ENCODE results near the gene LGALS4.

LGALS4 gene

DNA sequence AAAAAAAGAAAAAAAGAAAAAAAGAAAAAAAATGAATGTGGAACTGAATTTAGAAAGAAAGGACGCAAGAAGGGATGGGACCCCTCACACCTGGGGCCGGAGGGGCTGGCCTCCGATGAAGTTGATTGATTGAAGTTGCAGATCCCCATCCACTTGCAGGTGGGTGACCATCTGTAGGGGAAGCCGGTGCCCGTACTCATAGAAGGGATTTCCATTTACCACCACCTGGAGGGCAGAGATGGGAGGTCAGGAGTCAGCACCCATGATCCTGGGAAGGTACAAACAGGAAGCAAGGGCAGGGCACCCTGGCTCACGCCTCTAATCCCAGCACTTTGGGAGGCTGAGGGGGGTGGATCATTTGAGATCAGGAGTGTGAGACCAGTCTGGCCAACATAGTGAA is 6.4 kb downstream of the LGALS4 start (continued):
- TF ChIP-seq, protein P1, sequence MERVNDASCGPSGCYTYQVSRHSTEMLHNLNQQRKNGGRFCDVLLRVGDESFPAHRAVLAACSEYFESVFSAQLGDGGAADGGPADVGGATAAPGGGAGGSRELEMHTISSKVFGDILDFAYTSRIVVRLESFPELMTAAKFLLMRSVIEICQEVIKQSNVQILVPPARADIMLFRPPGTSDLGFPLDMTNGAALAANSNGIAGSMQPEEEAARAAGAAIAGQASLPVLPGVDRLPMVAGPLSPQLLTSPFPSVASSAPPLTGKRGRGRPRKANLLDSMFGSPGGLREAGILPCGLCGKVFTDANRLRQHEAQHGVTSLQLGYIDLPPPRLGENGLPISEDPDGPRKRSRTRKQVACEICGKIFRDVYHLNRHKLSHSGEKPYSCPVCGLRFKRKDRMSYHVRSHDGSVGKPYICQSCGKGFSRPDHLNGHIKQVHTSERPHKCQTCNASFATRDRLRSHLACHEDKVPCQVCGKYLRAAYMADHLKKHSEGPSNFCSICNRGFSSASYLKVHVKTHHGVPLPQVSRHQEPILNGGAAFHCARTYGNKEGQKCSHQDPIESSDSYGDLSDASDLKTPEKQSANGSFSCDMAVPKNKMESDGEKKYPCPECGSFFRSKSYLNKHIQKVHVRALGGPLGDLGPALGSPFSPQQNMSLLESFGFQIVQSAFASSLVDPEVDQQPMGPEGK (CRISPR knock-in tag; IDR thresholded peaks at IDR 0.05; ENCODE audit: borderline replicate concordance), result no peak
- TF ChIP-seq SNAI2 (CRISPR knock-in tag; IDR thresholded peaks at IDR 0.05) (no peak), ISL1 (CRISPR knock-in tag; IDR thresholded peaks at IDR 0.05) (no peak)

DNA sequence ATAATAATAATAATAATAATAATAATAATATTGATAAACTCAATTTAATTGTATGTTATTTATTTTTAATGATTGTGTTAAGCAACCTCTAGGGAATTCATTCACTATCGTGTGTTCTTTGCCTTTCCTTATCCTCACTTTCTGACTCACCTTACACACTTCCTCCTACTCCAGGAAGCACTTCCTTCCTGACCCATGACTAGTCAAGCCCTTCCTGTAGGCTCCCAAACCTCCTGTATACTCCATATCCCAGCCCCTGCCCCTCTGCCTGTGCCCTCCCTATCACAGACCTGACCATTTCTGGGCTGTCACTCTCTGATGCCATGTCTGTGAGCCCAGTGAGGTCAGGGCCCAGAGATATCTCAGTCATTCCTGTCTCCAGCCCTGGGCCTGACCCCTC is 7.6 kb downstream of the LGALS4 start:
- no peak for ATAC-seq
- TF ChIP-seq CSDC2 (CRISPR knock-in tag; IDR thresholded peaks at IDR 0.05), result no peak
- TF ChIP-seq BACH2 (CRISPR knock-in tag; IDR thresholded peaks at IDR 0.05; ENCODE audit: borderline replicate concordance), result no peak
- no peak for TF ChIP-seq ZNF8 (CRISPR knock-in tag; IDR thresholded peaks at IDR 0.05)
- no peak for TF ChIP-seq ZNF70 (CRISPR knock-in tag; IDR thresholded peaks at IDR 0.05)
- TF ChIP-seq GLIS3 (CRISPR knock-in tag; IDR thresholded peaks at IDR 0.05), result no peak
- TF ChIP-seq TCF4 (CRISPR knock-in tag; IDR thresholded peaks at IDR 0.05; ENCODE audit: borderline replicate concordance), result no peak

DNA sequence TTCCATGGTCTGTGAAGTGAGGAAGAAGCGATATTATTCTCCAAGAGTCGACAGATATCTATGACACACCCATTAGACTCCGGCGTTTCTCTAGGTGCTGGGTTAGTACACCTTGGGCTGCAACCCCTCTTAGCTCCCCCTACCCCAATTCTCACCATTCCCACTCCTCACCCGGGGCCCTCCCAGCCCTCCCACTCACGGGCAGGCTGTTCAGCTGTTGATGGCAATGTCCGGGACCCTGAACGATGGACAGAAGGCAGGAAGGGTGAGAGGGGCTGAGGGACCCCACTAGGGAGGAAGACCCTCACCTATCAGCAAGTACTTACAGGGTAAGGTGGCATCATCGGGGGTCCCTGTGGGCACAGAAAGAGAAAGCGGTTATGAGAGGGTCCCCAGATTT is 9.2 kb downstream of the LGALS4 start:
- TF ChIP-seq ZNF565 (CRISPR knock-in tag; conservative IDR thresholded peaks at IDR 0.05; ENCODE audit: low read depth) (no peak), OSR1 (CRISPR knock-in tag; IDR thresholded peaks at IDR 0.05) (no peak), GLIS3 (CRISPR knock-in tag; IDR thresholded peaks at IDR 0.05) (no peak), PPARA (CRISPR knock-in tag; IDR thresholded peaks at IDR 0.05; ENCODE audit: borderline replicate concordance) (no peak), ZFP3 (CRISPR knock-in tag; IDR thresholded peaks at IDR 0.05) (no peak), SNAI2 (CRISPR knock-in tag; IDR thresholded peaks at IDR 0.05) (no peak), ZFP30 (CRISPR knock-in tag; IDR thresholded peaks at IDR 0.05) (no peak), ESRRG (CRISPR knock-in tag; IDR thresholded peaks at IDR 0.05) (no peak), CSDC2 (CRISPR knock-in tag; IDR thresholded peaks at IDR 0.05) (no peak), ZNF8 (CRISPR knock-in tag; IDR thresholded peaks at IDR 0.05) (no peak), BACH2 (CRISPR knock-in tag; IDR thresholded peaks at IDR 0.05; ENCODE audit: borderline replicate concordance) (no peak), ISL1 (CRISPR knock-in tag; IDR thresholded peaks at IDR 0.05) (no peak), RARB (CRISPR knock-in tag; IDR thresholded peaks at IDR 0.05) (no peak), ZNF70 (CRISPR knock-in tag; IDR thresholded peaks at IDR 0.05) (no peak), ZC3H10 (CRISPR knock-in tag; IDR thresholded peaks at IDR 0.05) (no peak), TOX (CRISPR knock-in tag; IDR thresholded peaks at IDR 0.05; ENCODE audit: borderline replicate concordance) (no peak)
- TF ChIP-seq, protein P1 (CRISPR knock-in tag; IDR thresholded peaks at IDR 0.05; ENCODE audit: borderline replicate concordance), result no peak
- TF ChIP-seq, protein P2, sequence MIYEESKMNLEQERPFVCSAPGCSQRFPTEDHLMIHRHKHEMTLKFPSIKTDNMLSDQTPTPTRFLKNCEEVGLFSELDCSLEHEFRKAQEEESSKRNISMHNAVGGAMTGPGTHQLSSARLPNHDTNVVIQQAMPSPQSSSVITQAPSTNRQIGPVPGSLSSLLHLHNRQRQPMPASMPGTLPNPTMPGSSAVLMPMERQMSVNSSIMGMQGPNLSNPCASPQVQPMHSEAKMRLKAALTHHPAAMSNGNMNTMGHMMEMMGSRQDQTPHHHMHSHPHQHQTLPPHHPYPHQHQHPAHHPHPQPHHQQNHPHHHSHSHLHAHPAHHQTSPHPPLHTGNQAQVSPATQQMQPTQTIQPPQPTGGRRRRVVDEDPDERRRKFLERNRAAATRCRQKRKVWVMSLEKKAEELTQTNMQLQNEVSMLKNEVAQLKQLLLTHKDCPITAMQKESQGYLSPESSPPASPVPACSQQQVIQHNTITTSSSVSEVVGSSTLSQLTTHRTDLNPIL (CRISPR knock-in tag; IDR thresholded peaks at IDR 0.05; ENCODE audit: low read depth), result no peak
- ATAC-seq, result no peak

DNA sequence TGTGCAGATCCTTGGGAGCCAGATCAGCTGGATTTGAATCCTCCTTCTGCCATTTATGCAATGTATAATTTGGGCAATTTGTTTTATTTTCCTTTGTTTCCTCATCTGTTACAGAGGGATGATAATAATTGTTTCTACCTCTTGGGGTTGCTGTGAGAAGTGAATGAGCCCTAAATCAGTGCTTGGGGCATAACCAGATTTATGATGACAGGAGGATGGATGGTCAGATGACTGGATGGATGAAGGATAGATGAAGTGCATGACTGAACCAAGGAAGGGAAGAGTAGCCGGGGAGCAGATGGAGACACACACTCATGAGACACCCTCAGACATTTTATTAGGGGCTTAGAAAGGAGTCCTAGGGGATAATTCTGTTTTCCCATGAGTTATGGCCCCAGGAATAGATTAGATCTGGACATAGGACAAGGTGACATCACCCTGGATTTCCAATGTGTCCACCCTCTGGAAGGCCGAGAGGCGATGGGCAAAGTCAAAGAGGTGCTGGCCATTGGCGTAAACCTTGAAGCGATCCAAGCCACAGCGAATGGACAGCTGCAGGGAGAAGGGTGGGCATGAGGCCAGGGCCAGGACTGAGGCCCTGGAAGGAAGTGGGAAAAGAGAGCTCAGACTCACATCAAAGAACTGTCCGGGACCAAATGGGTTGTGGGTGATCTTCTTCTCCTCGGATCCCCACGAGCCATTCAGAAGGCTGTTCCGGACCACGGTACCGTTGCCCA is 11.2 kb downstream of the LGALS4 start:
- no peak for TF ChIP-seq ISL1 (CRISPR knock-in tag; IDR thresholded peaks at IDR 0.05)
- TF ChIP-seq, protein P2 (CRISPR knock-in tag; IDR thresholded peaks at IDR 0.05; ENCODE audit: low read depth), result no peak
- no peak for TF ChIP-seq OSR1 (CRISPR knock-in tag; IDR thresholded peaks at IDR 0.05)
- no peak for ATAC-seq

Data from SK-N-SH treated with all-trans-retinoic acid at 6 μM for 48 hours (cell line).